ENCODE results near the gene PHTF1. TPM values are rescaled to one million over a fixed set of nuclear protein-coding genes. Genes with fewer than 3 reads are reported as not detected.

Gene PHTF1
- total RNA-seq, 4 donors from 2014 or later = 11.3 to 23.3 (median 17.9) TPM

- WGBS, 2 donors = 93 to 95% methylated on average over 4 of the region's 4 CpGs
- H3K27ac ChIP-seq = no peak overlapping the region
- no peak for TF ChIP-seq EP300 (IDR thresholded peaks at IDR 0.05)
- TF ChIP-seq POLR2A (IDR thresholded peaks at IDR 0.05) = no peak
- TF ChIP-seq CTCF (IDR thresholded peaks at IDR 0.05) = no peak
- H3K9me3 ChIP-seq = no peaks in the 10 kb centered on the region
- DNase-seq (ENCODE audit: low spot score in 2 of 2) = no peak
- no peaks in the 10 kb centered on the region for H3K27me3 ChIP-seq
- peaks cover 0 to 26% (median 0%) of the 10 kb centered on the region in 3 donors for H3K36me3 ChIP-seq
- no peak overlapping the region for H3K4me3 ChIP-seq
- peaks cover 0 to 5% (median 0%) of the 10 kb centered on the region in 4 donors for H3K4me1 ChIP-seq
Measured at GRCh38 chr1:113672491-113672890, 86.8 kb downstream of the PHTF1 start.

- no peak overlapping the region for H3K4me3 ChIP-seq
- no peaks in the 10 kb centered on the region for H3K27me3 ChIP-seq
- 95 to 97% methylated on average over 1 of the region's 1 CpG for WGBS, 2 donors
- no peaks in the 10 kb centered on the region for H3K9me3 ChIP-seq
- no peak overlapping the region for H3K27ac ChIP-seq
- H3K4me1 ChIP-seq = no peaks in the 10 kb centered on the region
- H3K36me3 ChIP-seq = peaks cover 0 to 34% (median 0%) of the 10 kb centered on the region in 3 donors
- no peak for TF ChIP-seq POLR2A (IDR thresholded peaks at IDR 0.05)
- no peak for TF ChIP-seq EP300 (IDR thresholded peaks at IDR 0.05)
- no peak for TF ChIP-seq CTCF (IDR thresholded peaks at IDR 0.05)
- no peak for DNase-seq (ENCODE audit: low spot score in 2 of 2)
Measured at GRCh38 chr1:113670650-113671049, 88.6 kb downstream of the PHTF1 start.

DNA sequence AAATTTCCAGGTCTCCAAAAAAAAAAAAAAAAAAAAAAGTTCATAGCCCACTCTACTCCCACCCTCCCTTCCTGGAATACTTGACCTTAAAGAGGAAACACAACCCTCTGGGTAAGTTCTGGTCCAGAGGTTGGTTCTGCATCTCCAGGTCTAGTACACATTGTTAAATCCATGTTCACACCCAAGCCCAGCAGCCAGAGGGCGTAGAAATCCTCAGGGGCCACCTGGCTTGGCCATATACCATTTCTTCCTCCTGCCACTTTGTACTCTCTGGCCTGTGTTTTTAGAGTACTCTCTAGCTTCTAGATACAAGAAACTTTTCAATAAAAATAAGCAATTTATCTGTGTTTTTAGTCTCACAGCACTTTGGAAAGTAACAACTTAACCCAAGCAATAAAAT lies 89.3 kb downstream of the PHTF1 start:
- DNase-seq (ENCODE audit: low spot score in 2 of 2) = no peak
- TF ChIP-seq CTCF (IDR thresholded peaks at IDR 0.05) (no peak), EP300 (IDR thresholded peaks at IDR 0.05) (no peak), POLR2A (IDR thresholded peaks at IDR 0.05) (no peak)
- no peaks in the 10 kb centered on the region for H3K9me3 ChIP-seq
- no peak overlapping the region for H3K27ac ChIP-seq
- no peaks in the 10 kb centered on the region for H3K4me1 ChIP-seq
- WGBS, 2 donors = 93 to 95% methylated on average over 1 of the region's 1 CpG
- H3K4me3 ChIP-seq = no peak overlapping the region
- H3K27me3 ChIP-seq = no peaks in the 10 kb centered on the region
- H3K36me3 ChIP-seq = peaks cover 0 to 34% (median 0%) of the 10 kb centered on the region in 3 donors

DNA sequence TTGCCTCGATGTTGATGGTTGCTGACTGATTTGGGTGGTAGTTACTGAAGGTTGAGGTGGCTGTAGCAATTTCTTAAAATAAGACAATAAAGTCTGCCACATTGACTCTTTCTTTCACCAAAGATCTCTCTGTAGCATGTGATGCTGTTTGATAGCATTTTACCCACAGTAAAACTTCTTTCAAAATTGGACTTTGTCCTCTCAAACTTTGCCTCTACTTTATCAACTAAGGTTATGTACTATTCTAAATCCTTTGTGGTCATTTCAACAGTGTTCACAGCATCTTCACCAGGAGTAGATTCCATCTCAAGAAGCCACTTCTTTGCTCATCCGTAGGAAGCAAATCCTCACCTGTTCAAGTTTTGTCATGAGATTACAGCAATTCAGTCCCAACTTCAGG lies 93.2 kb downstream of the PHTF1 start:
- Histone ChIP-seq H3K9me3 (no peaks in the 10 kb centered on the region), H3K4me1 (no peaks in the 10 kb centered on the region), H3K4me3 (no peak overlapping the region), H3K27me3 (no peaks in the 10 kb centered on the region), H3K36me3 (peaks cover 0 to 11% (median 0%) of the 10 kb centered on the region in 3 donors), H3K27ac (no peak overlapping the region)
- 97 to 99% methylated on average over 2 of the region's 2 CpGs for WGBS, 2 donors
- DNase-seq (ENCODE audit: low spot score in 2 of 2) = no peak
- TF ChIP-seq EP300 (IDR thresholded peaks at IDR 0.05) (no peak), CTCF (IDR thresholded peaks at IDR 0.05) (no peak), POLR2A (IDR thresholded peaks at IDR 0.05) (no peak)

DNA sequence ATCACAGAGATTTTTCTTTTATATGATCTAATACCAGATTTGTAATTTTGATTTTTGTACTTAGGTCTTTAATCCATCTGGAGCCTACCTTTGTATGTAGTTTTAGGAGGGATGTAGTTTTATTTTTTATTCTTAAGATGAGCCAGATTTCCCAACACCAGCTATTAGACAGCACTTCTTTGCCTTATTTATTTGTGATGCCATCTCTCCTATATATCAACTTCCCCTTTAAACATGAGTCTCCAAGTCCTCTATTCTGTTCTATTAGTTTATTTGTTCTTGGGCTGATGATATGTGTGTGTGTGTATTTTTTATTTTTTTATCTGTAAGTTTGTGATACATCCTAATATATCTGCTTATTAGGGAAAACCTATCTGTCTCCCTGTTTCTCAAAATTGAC lies 94.2 kb downstream of the PHTF1 start:
- no peak for DNase-seq (ENCODE audit: low spot score in 2 of 2)
- no peaks in the 10 kb centered on the region for H3K27me3 ChIP-seq
- H3K4me1 ChIP-seq = no peaks in the 10 kb centered on the region
- no peak overlapping the region for H3K4me3 ChIP-seq
- H3K27ac ChIP-seq = no peak overlapping the region
- H3K9me3 ChIP-seq = no peaks in the 10 kb centered on the region
- no peak for TF ChIP-seq POLR2A (IDR thresholded peaks at IDR 0.05)
- no peak for TF ChIP-seq EP300 (IDR thresholded peaks at IDR 0.05)
- TF ChIP-seq CTCF (IDR thresholded peaks at IDR 0.05) = no peak
- peaks cover 0 to 9% (median 0%) of the 10 kb centered on the region in 3 donors for H3K36me3 ChIP-seq
